NCI-H1105 (cell line): ENCODE measurements around the gene ITPR2.
"Not testable (repeated sequence)": the region's sequence is repeated elsewhere in the genome, so short reads cannot be mapped to it uniquely, and the experiment has no call there.

Source experiments
- DNase-seq: peaks from one replicate; lab custom pipeline; 2025; lab: John Stamatoyannopoulos, UW

Gene ITPR2

GRCh38 chr12:26700430-26700829 lies 132.6 kb downstream of the ITPR2 start:
- no peak for DNase-seq

- no peak for DNase-seq
These were observed 133.8 kb downstream of the ITPR2 start for GRCh38 chr12:26699237-26699636.

GRCh38 chr12:26698186-26698585 lies 134.8 kb downstream of the ITPR2 start:
- DNase-seq: no peak

- no peak for DNase-seq
These were observed 135.8 kb downstream of the ITPR2 start for GRCh38 chr12:26697217-26697616.

GRCh38 chr12:26696613-26697092 lies 136.3 kb downstream of the ITPR2 start:
- no peak for DNase-seq

- no peak for DNase-seq
These were observed 136.9 kb downstream of the ITPR2 start for GRCh38 chr12:26696048-26696612.

- no peak for DNase-seq
These were observed 138.6 kb downstream of the ITPR2 start for GRCh38 chr12:26694402-26694801.

GRCh38 chr12:26692407-26692806 lies 140.6 kb downstream of the ITPR2 start:
- peak; percentile 59 for DNase-seq

GRCh38 chr12:26691234-26691970 lies 141.6 kb downstream of the ITPR2 start:
- no peak for DNase-seq

GRCh38 chr12:26690601-26691000 lies 142.4 kb downstream of the ITPR2 start:
- DNase-seq: no peak

GRCh38 chr12:26689281-26689841 lies 143.6 kb downstream of the ITPR2 start:
- no peak for DNase-seq

GRCh38 chr12:26688344-26688904 lies 144.6 kb downstream of the ITPR2 start:
- no peak for DNase-seq

GRCh38 chr12:26686408-26686807 lies 146.6 kb downstream of the ITPR2 start:
- DNase-seq: no peak

- DNase-seq: no peak
These were observed 148.9 kb downstream of the ITPR2 start for GRCh38 chr12:26684101-26684500.

- no peak for DNase-seq
These were observed 149.6 kb downstream of the ITPR2 start for GRCh38 chr12:26683443-26683842.

- no peak for DNase-seq
These were observed 152.1 kb downstream of the ITPR2 start for GRCh38 chr12:26680727-26681455.

- no peak for DNase-seq
These were observed 154.0 kb downstream of the ITPR2 start for GRCh38 chr12:26678697-26679660.

GRCh38 chr12:26671487-26671886 lies 161.5 kb downstream of the ITPR2 start:
- not testable (repeated sequence) for DNase-seq

GRCh38 chr12:26668847-26669246 lies 164.1 kb downstream of the ITPR2 start:
- DNase-seq: no peak

GRCh38 chr12:26668230-26668629 lies 164.8 kb downstream of the ITPR2 start:
- no peak for DNase-seq

- DNase-seq: no peak
These were observed 166.7 kb downstream of the ITPR2 start for GRCh38 chr12:26666286-26666685.
